Measurements from ENCODE around the gene BLACAT1.

The BLACAT1 gene

GRCh38 chr1:205453466-205453865 lies 2.4 kb downstream of the BLACAT1 start:
- no peak for DNase-seq

GRCh38 chr1:205452933-205453332 lies 2.9 kb downstream of the BLACAT1 start:
- no peak for DNase-seq

GRCh38 chr1:205452364-205452763 lies 3.5 kb downstream of the BLACAT1 start:
- no peak for DNase-seq

GRCh38 chr1:205451759-205452164 lies 4.1 kb downstream of the BLACAT1 start:
- no peak for DNase-seq

- peak; percentile 52 for DNase-seq
Observed at GRCh38 chr1:205451202-205451601, 4.6 kb downstream of the BLACAT1 start.

GRCh38 chr1:205450448-205450847 lies 5.4 kb downstream of the BLACAT1 start:
- no peak for DNase-seq

- no peak for DNase-seq
Observed at GRCh38 chr1:205449750-205450443, 5.9 kb downstream of the BLACAT1 start.

GRCh38 chr1:205449254-205449749 lies 6.5 kb downstream of the BLACAT1 start:
- no peak for DNase-seq

GRCh38 chr1:205448540-205449253 lies 7.1 kb downstream of the BLACAT1 start:
- DNase-seq, result no peak

- no peak for DNase-seq
Observed at GRCh38 chr1:205447457-205448341, 8.1 kb downstream of the BLACAT1 start.

- DNase-seq, result peak; percentile 50
Observed at GRCh38 chr1:205446828-205447227, 9.0 kb downstream of the BLACAT1 start.

GRCh38 chr1:205445646-205445935 lies 10.3 kb downstream of the BLACAT1 start:
- no peak for DNase-seq

- DNase-seq, result peak; percentile 68
Observed at GRCh38 chr1:205444931-205445645, 10.8 kb downstream of the BLACAT1 start.

- DNase-seq, result no peak
Observed at GRCh38 chr1:205444300-205444930, 11.4 kb downstream of the BLACAT1 start.

- DNase-seq, result no peak
Observed at GRCh38 chr1:205443585-205444299, 12.1 kb downstream of the BLACAT1 start.

- peak; percentile 76 for DNase-seq
Observed at GRCh38 chr1:205442051-205442725, 13.7 kb downstream of the BLACAT1 start.

GRCh38 chr1:205441716-205442050 lies 14.2 kb downstream of the BLACAT1 start:
- no peak for DNase-seq

- no peak for DNase-seq
Observed at GRCh38 chr1:205441318-205441633, 14.6 kb downstream of the BLACAT1 start.

GRCh38 chr1:205440476-205441317 lies 15.1 kb downstream of the BLACAT1 start:
- DNase-seq, result peak; percentile 65

- DNase-seq, result no peak
Observed at GRCh38 chr1:205440121-205440475, 15.7 kb downstream of the BLACAT1 start.

Data from retina (tissue), 1 donor.